H1 (cell line): ENCODE data around the gene FAR2. TPM values are rescaled to one million over a fixed set of nuclear protein-coding genes. Genes with fewer than 3 reads are reported as not detected.

Source experiments
- BACH1 ChIP-seq: IDR thresholded peaks from 2 replicates; pipeline ENCODE4 v1.6.1; 2012; ENCODE audit warnings: low read length, improper control_type of control experiment
- KDM4A ChIP-seq: IDR thresholded peaks from one replicate; pipeline ENCODE4 v1.7.1; 2012; ENCODE audit warnings: low read depth, mild to moderate bottlenecking, moderate library complexity, low read length, inconsistent platforms; ENCODE audit not compliant: severe bottlenecking
- PHF8 ChIP-seq: fragments of 200-600 bp; sonication (generic); conservative IDR thresholded peaks from 2 replicates; pipeline ENCODE4 v1.7.1; 2012; ENCODE audit warnings: low read depth, mild to moderate bottlenecking, inconsistent platforms, low read length, moderate library complexity
- SAP30 ChIP-seq: fragments of 300-600 bp; sonication (generic); IDR thresholded peaks from 2 replicates; pipeline ENCODE4 v1.7.1; 2012; ENCODE audit warnings: low read length, moderate library complexity, mild to moderate bottlenecking, inconsistent platforms; ENCODE audit not compliant: insufficient read depth, insufficient replicate concordance
- polyA plus RNA-seq, 7 experiments: library from polyadenylated mRNA; depleted of rRNA in 3 of 7; stranded (reverse) in 5 of 7; unstranded in 2 of 7; fragments of >200 nt in 5 of 7; fragments of 200-250 nt in 2 of 7; gene quantifications; 1 replicate in 5 of 7; 2 replicates in 1 of 7; 4 replicates in 1 of 7; pipeline versions ENCODE4 v1.2.1 to v1.2.3, GENCODE V29; 2011 to 2013; ENCODE audit warnings: missing spikeins in 2 of 7, mixed read lengths in 2 of 7
- total RNA-seq: library from RNA; stranded (reverse); fragmentation: NEBNext Ultra II Directional; extraction: Animal tissue kit (Norgen Biotek cat#: 25700); gene quantifications from 2 replicates; pipeline ENCODE4 v1.2.1, GENCODE V29; 2021
- TF ChIP-seq, protein P1 (sequence below), 3 experiments: IDR thresholded peaks; 1 replicate in 2 of 3; 2 replicates in 1 of 3; pipeline versions ENCODE4 v1.5.1 to v1.6.1; 2011; ENCODE audit warnings: low read length in 3 of 3, mild to moderate bottlenecking in 3 of 3, inconsistent platforms in 2 of 3, low read depth in 1 of 3, moderate library complexity in 1 of 3; ENCODE audit not compliant: insufficient read depth in 1 of 3; ENCODE audit errors: control extremely low read depth in 1 of 3
- TF ChIP-seq, protein P2 (sequence below): IDR thresholded peaks from 2 replicates; pipeline ENCODE4 v1.6.1; 2011; ENCODE audit warnings: low read length, improper control_type of control experiment

Gene FAR2
- total and polyA plus RNA-seq, 2 of the 8 experiments (the other 6 are each of a cell fraction or from before 2014, with no cell fraction given) = 24.0 to 24.1 TPM

DNA sequence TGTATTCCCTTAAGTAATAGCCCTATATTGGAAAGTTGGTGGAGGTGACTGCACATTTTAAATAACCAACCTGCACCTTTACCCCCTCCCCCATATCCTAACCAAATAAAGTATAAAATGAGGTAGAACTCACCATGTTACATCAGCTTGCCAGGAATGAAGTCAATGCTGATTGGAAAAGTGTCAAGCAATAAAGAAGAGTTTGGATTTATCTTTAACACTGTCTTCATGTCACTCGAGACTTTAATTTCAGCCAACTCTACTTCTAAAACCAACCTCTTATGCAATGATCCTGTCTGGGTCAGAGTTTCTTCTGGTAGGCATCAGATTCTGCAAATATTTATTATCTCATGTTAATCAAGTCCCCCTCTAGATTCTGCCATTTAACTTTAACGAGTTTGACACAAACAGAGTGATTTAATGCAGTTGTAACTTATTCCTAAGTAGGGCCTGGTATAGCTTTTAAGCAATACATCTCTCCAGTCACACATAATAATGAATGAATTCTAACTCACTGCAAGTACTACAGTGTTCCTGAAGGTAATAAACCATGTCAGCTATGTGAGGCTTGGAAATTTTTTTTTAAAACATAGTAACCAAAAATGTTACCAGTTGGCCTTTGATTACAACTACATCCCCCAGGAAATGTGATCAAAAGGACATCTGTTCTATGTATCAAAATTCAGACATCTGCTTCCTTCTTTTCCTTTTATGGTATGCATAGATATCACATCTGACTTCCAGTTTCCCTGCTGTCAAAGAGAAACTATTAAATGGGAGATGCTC, 133.1 kb downstream of the FAR2 start (continued):
- no peak for TF ChIP-seq SAP30
- TF ChIP-seq, protein P1, sequence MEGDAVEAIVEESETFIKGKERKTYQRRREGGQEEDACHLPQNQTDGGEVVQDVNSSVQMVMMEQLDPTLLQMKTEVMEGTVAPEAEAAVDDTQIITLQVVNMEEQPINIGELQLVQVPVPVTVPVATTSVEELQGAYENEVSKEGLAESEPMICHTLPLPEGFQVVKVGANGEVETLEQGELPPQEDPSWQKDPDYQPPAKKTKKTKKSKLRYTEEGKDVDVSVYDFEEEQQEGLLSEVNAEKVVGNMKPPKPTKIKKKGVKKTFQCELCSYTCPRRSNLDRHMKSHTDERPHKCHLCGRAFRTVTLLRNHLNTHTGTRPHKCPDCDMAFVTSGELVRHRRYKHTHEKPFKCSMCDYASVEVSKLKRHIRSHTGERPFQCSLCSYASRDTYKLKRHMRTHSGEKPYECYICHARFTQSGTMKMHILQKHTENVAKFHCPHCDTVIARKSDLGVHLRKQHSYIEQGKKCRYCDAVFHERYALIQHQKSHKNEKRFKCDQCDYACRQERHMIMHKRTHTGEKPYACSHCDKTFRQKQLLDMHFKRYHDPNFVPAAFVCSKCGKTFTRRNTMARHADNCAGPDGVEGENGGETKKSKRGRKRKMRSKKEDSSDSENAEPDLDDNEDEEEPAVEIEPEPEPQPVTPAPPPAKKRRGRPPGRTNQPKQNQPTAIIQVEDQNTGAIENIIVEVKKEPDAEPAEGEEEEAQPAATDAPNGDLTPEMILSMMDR (IDR thresholded peaks at IDR 0.05; ENCODE audit: control extremely low read depth in 1 of 3, insufficient read depth in 1 of 3, low read depth in 1 of 3, low read length in 3 of 3) = no peak
- no peak for TF ChIP-seq PHF8
- no peak for TF ChIP-seq KDM4A
- TF ChIP-seq, protein P2, sequence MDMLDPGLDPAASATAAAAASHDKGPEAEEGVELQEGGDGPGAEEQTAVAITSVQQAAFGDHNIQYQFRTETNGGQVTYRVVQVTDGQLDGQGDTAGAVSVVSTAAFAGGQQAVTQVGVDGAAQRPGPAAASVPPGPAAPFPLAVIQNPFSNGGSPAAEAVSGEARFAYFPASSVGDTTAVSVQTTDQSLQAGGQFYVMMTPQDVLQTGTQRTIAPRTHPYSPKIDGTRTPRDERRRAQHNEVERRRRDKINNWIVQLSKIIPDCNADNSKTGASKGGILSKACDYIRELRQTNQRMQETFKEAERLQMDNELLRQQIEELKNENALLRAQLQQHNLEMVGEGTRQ = no peak
- TF ChIP-seq BACH1 = no peak
